Caco-2 (cell line): ENCODE measurements around the gene TRDMT1. TPM values are rescaled to one million over a fixed set of nuclear protein-coding genes. Genes with fewer than 3 reads are reported as not detected.

ENCODE experiments used
- BruUV-seq: library from RNA; stranded (reverse); fragments of 400-500 nt; replicated peaks from 2 replicates; lab custom pipeline; 2021; lab: Mats Ljungman, UMichigan
- CTCF ChIA-PET: fragments of 300-600 bp; sonication (Branson Sonifier 250); formaldehyde crosslinking; loops from one replicate; lab custom pipeline; 2022; ENCODE audit warnings: antibody characterized with exemption; lab: Charles Lee
- POLR2A ChIA-PET: fragments of 300-600 bp; sonication (Branson Sonifier 250); formaldehyde crosslinking; loops from one replicate; lab custom pipeline; 2022; ENCODE audit warnings: antibody characterized with exemption; lab: Charles Lee
- DNase-seq, 2 experiments: peaks; one replicate each; pipeline versions ENCODE4 v3.0.0 to v3.0.0-alpha.2; 2020 to 2022
- H3K27me3 ChIP-seq: replicated peaks from 2 replicates; pipeline ENCODE4 v1.6.0; 2011; ENCODE audit warnings: low read length; ENCODE audit not compliant: control insufficient read depth, insufficient read depth
- H3K36me3 ChIP-seq: 2 replicates; pipeline ENCODE4 v1.5.1; 2011; ENCODE audit warnings: low read length; ENCODE audit not compliant: control insufficient read depth, insufficient read depth
- H3K4me1 ChIP-seq: fragments of 250-450 bp; sonication (Bioruptor Pico); 2 replicates; pipeline ENCODE4 v1.5.1; 2020; ENCODE audit warnings: mild to moderate bottlenecking
- H3K4me3 ChIP-seq: 2 replicates; pipeline ENCODE4 v1.5.1; 2011; ENCODE audit warnings: low read depth, mild to moderate bottlenecking, control low read depth, low read length
- H3K9me3 ChIP-seq: fragments of 250-450 bp; sonication (Bioruptor Pico); 2 replicates; pipeline ENCODE4 v1.5.1; 2020; ENCODE audit warnings: mild to moderate bottlenecking, moderate library complexity
- H3K27ac Mint-ChIP-seq: one replicate; pipeline ENCODE4 v1.8.0; 2022; ENCODE audit warnings: mixed read lengths; ENCODE audit not compliant: unreplicated experiment
- H3K27me3 Mint-ChIP-seq: one replicate; pipeline ENCODE4 v1.8.0; 2022; ENCODE audit warnings: mixed read lengths; ENCODE audit not compliant: insufficient read depth, unreplicated experiment
- H3K36me3 Mint-ChIP-seq: one replicate; pipeline ENCODE4 v1.8.0; 2022; ENCODE audit warnings: mild to moderate bottlenecking, mixed read lengths; ENCODE audit not compliant: insufficient read depth, unreplicated experiment
- H3K4me1 Mint-ChIP-seq: one replicate; pipeline ENCODE4 v1.8.0; 2022; ENCODE audit warnings: low read depth, mixed read lengths; ENCODE audit not compliant: unreplicated experiment
- H3K4me3 Mint-ChIP-seq: one replicate; pipeline ENCODE4 v1.8.0; 2022; ENCODE audit warnings: mild to moderate bottlenecking, moderate library complexity, mixed read lengths; ENCODE audit not compliant: unreplicated experiment
- H3K9me3 Mint-ChIP-seq: one replicate; pipeline ENCODE4 v1.8.0; 2022; ENCODE audit warnings: mixed read lengths; ENCODE audit not compliant: unreplicated experiment
- CTCF ChIP-seq, 2 experiments: fragments of 200-600 bp in 1 of 2; IDR thresholded peaks; 1 replicate in 1 of 2; 2 replicates in 1 of 2; pipeline versions ENCODE4 v1.5.1 to v1.8.0; 2011 to 2022; ENCODE audit warnings: antibody characterized with exemption in 1 of 2, control low read depth in 1 of 2, inconsistent platforms in 1 of 2, low read depth in 1 of 2, low read length in 1 of 2, mild to moderate bottlenecking in 1 of 2, moderate library complexity in 1 of 2; ENCODE audit not compliant: insufficient read depth in 1 of 2, severe bottlenecking in 1 of 2, unreplicated experiment in 1 of 2
- intact Hi-C: fragments of 100-400 bp; cut with micrococcal nuclease; formaldehyde crosslinking; loops from one replicate; pipeline ENCODE4 v1.10.0; 2022; ENCODE audit not compliant: unreplicated experiment
- total RNA-seq: library from RNA; stranded (reverse); gene quantifications from 2 replicates; pipeline ENCODE4 v1.2.3, GENCODE V29; 2022

Gene TRDMT1
- total RNA-seq, 1 experiment from 2014 or later, result 8.6 TPM

- no TSS peak for BruUV-seq
- no peaks in the 10 kb centered on the region for H3K9me3 ChIP-seq
- ChIA-PET POLR2A (no interaction called here), CTCF (no interaction called here)
- Mint-ChIP-seq H3K27me3 (no peaks in the 10 kb centered on the region), H3K4me3 (no peak overlapping the region), H3K9me3 (no peaks in the 10 kb centered on the region), H3K36me3 (no peaks in the 10 kb centered on the region), H3K4me1 (no peaks in the 10 kb centered on the region), H3K27ac (no peak overlapping the region)
- DNase-seq, result no peak
- H3K36me3 ChIP-seq, result no peaks in the 10 kb centered on the region
- no peaks in the 10 kb centered on the region for H3K27me3 ChIP-seq
- TF ChIP-seq CTCF (IDR thresholded peaks at IDR 0.05; ENCODE audit: insufficient read depth in 1 of 2, low read depth in 1 of 2, low read length in 1 of 2, severe bottlenecking in 1 of 2, unreplicated experiment in 1 of 2), result no peak
- H3K4me1 ChIP-seq, result peaks cover 10% of the 10 kb centered on the region
- no peak overlapping the region for H3K4me3 ChIP-seq
- intact Hi-C loops, result no loop called here
These were observed 91.8 kb downstream of the TRDMT1 start for GRCh38 chr10:17109475-17110207.

- TF ChIP-seq CTCF (IDR thresholded peaks at IDR 0.05; ENCODE audit: insufficient read depth in 1 of 2, low read depth in 1 of 2, low read length in 1 of 2, severe bottlenecking in 1 of 2, unreplicated experiment in 1 of 2), result no peak
- H3K36me3 Mint-ChIP-seq, result no peaks in the 10 kb centered on the region
- no peaks in the 10 kb centered on the region for H3K27me3 Mint-ChIP-seq
- BruUV-seq, result no TSS peak
- ChIA-PET POLR2A (no interaction called here), CTCF (no interaction called here)
- no peaks in the 10 kb centered on the region for H3K27me3 ChIP-seq
- 0 out of 2 replicates have a peak, but pooled peaks cover 7% of the 10 kb centered on the region for H3K4me1 ChIP-seq
- no peak for DNase-seq
- intact Hi-C loops, result no loop called here
- H3K4me3 Mint-ChIP-seq, result no peak overlapping the region
- no peaks in the 10 kb centered on the region for H3K9me3 Mint-ChIP-seq
- H3K27ac Mint-ChIP-seq, result no peak overlapping the region
- no peaks in the 10 kb centered on the region for H3K9me3 ChIP-seq
- H3K4me1 Mint-ChIP-seq, result no peaks in the 10 kb centered on the region
- no peak overlapping the region for H3K4me3 ChIP-seq
- H3K36me3 ChIP-seq, result no peaks in the 10 kb centered on the region
These were observed 92.4 kb downstream of the TRDMT1 start for GRCh38 chr10:17109046-17109445.

- ChIA-PET CTCF (no interaction called here), POLR2A (no interaction called here)
- no peak for TF ChIP-seq CTCF (IDR thresholded peaks at IDR 0.05; ENCODE audit: insufficient read depth in 1 of 2, low read depth in 1 of 2, low read length in 1 of 2, severe bottlenecking in 1 of 2, unreplicated experiment in 1 of 2)
- Histone ChIP-seq H3K9me3 (no peaks in the 10 kb centered on the region), H3K4me1 (0 out of 2 replicates have a peak, but pooled peaks cover 7% of the 10 kb centered on the region), H3K27me3 (no peaks in the 10 kb centered on the region), H3K36me3 (no peaks in the 10 kb centered on the region), H3K4me3 (no peak overlapping the region)
- H3K36me3 Mint-ChIP-seq, result no peaks in the 10 kb centered on the region
- intact Hi-C loops, result no loop called here
- no peaks in the 10 kb centered on the region for H3K4me1 Mint-ChIP-seq
- H3K27me3 Mint-ChIP-seq, result no peaks in the 10 kb centered on the region
- no peak overlapping the region for H3K27ac Mint-ChIP-seq
- DNase-seq, result no peak
- no peak overlapping the region for H3K4me3 Mint-ChIP-seq
- no peaks in the 10 kb centered on the region for H3K9me3 Mint-ChIP-seq
- no TSS peak for BruUV-seq
These were observed 94.5 kb downstream of the TRDMT1 start for GRCh38 chr10:17106991-17107390.
